Dermis blood vessel endothelial cell (primary cell): Measurements from ENCODE around the gene IGFBP5. TPM values are rescaled to one million over a fixed set of nuclear protein-coding genes. Genes with fewer than 3 reads are reported as not detected.

Experiments
- DNase-seq: peaks from one replicate; pipeline ENCODE4 v3.0.0; 2010
- total RNA-seq: library from RNA; depleted of rRNA; stranded (reverse); fragments of >200 nt; gene quantifications from 2 replicates; pipeline ENCODE4 v1.2.3, GENCODE V29; 2014

IGFBP5 gene
- total RNA-seq, 1 donor from 2014 or later = 6.1 TPM

DNA sequence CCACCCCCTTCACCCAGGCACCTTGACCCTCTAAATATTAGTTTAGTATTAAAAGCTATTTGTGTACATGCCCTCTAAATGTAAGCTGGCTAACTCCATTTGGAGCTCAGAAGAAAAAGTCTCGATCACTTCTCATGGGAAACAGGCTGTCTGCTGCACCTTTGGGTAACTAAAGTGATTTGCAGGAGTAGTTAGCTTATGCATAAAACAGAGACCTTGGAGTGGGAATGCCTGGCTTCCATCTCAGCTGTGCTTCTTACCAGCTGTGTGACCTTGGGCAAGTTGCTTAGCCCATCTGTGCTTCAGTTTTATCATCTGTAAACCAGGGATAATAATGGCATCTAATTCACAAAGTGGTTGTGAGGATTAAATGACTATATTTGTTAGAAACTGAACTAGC is 32.2 kb downstream of the IGFBP5 start:
- DNase-seq = no peak

DNA sequence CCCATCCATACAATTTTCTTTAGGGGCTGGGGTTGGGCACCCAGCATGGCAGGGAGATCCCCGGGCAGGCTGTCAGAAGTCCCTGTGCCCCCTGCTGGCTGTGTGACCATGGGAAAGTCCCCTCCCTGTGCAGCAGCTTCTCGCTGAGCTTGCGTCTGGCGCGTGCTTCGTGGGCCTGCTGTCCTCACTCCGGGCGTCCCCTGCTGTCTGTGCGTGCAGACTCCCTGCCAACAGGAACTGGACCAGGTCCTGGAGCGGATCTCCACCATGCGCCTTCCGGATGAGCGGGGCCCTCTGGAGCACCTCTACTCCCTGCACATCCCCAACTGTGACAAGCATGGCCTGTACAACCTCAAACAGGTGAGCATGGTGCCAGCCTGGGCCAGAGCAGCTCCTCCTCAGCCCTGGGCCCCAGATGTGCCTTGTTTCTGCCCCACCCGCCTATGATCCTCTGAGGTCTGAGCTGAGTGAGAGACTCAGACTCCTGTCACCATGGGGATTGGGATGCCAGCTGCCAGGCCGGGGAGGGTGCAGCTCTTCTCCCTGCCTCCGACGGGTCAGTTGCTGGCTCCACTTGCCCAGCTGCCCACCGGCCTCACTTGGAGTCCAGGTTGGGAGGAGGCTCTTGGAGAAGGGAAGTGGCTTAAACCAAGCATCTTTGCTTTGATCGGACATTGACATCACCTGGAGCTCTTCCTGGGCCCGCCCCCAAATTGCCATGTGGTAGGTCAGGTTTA is 33.5 kb downstream of the IGFBP5 start:
- DNase-seq = peak; percentile 51

DNA sequence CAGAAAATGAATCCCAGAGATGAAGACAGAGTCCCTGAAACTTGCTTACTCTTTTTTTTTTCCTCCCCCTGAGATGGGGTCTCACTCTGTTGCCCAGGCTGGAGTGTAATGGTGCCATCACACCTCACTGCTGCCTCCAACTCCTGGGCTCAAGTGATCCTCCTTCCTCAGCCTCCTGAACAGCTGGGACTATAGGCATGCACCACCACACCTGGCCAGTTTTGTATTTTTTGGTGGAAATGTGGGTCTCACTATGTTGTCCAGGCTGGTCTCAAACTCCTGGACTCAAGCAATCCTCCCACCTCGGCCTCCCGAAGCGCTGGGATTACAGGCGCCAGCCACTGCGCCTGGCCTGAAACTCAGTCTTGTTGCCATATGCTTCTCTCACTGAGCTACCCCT is 34.3 kb downstream of the IGFBP5 start:
- no peak for DNase-seq

DNA sequence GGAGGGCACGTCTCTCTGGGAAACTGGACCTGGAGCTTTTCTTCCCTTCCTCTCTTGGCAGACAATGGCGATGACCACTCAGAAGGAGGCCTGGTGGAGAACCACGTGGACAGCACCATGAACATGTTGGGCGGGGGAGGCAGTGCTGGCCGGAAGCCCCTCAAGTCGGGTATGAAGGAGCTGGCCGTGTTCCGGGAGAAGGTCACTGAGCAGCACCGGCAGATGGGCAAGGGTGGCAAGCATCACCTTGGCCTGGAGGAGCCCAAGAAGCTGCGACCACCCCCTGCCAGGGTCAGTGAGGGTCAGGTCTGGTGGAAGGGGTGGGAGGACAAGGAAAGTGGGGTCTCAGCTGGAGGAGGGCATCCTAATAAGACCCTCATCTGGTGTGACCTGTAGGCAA is 34.9 kb downstream of the IGFBP5 start:
- no peak for DNase-seq

GRCh38 chr2:216659276-216659675 is 36.1 kb downstream of the IGFBP5 start:
- no peak for DNase-seq

- no peak for DNase-seq
Measured at GRCh38 chr2:216658757-216659156, 36.6 kb downstream of the IGFBP5 start.

GRCh38 chr2:216657980-216658379 is 37.4 kb downstream of the IGFBP5 start:
- DNase-seq = no peak

DNA sequence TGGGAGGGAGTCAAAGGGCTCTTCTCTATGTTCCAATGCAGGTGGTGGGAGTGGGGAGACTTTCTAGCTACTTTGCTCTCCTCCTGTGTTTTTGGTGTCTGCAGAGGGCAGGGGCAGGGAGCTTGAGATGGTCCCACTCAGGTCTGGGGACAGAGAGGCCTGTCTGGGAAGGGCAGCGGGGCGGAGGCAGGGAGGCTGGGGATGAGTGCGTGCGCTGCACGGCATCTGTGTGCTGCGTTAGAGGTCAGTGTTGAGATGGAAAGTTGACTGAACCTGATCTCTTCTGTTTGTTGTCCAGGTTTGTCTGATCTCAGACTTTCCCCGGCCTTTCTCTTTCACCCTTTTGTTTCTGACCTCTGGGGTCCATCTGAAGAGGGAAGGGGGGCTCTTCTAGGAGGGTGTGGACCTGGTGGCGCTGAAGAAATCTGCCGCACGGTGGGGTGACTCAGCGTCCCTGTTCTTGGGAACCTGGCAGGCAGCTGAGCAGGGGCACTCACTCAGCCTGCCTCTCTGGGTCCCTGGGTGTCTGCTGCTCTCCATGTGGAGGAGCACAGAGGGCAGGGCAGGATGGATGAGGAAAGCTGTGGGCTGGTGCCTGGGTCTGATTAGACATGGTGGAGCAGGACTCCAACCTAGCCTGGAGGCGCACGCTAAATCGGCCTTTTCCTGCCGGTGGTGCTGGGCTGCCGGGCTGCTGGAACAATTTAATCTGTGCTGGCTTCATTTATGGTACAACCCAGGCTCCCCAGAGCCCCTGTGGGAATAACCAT is 38.1 kb downstream of the IGFBP5 start:
- peak; percentile 17 for DNase-seq

DNA sequence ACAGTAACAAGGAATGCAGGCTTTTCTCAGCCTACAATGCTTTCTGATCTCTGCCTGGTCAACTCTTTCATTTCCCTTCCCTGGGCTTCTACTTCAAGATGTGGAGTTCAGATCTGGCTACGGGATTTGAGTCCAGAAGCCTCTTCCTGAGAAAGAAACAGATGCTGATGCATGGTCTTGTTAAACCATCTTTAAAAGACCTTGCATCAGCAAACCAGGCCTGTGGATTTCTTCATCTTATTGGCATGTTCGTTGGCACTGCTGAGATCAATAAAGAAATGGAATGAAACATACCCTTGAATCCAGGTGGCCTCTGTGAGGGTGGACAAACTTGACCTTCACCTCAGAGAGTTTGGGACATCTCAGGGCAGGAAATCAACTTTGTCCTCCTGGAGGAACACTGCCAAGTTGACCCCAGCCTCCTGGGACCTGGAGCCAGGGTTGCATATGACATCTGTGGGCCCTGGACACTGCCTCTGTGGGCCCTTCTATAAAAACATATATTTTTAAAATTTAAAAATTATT is 40.8 kb downstream of the IGFBP5 start:
- no peak for DNase-seq

DNA sequence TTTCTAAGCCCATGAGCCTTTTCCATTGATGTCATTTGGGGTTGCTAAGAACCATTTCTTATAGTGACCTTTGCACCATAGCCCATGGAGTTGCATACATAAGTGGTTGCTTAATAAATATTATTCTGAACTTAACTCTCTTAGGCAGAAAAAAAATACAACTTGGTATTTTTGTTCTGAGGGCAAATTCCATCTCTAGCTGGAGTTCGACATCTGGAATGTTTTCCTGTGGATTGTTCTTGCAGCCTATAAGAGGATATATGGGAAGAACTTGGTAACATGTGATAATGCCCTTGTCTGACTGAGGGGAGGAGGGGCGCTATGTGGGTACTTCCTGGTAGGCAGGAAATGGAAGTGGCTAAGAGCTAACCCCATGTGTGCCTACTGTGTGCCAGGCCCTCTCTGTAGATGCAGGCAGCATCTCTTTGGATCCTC is 41.4 kb downstream of the IGFBP5 start:
- peak; percentile 63 for DNase-seq

DNA sequence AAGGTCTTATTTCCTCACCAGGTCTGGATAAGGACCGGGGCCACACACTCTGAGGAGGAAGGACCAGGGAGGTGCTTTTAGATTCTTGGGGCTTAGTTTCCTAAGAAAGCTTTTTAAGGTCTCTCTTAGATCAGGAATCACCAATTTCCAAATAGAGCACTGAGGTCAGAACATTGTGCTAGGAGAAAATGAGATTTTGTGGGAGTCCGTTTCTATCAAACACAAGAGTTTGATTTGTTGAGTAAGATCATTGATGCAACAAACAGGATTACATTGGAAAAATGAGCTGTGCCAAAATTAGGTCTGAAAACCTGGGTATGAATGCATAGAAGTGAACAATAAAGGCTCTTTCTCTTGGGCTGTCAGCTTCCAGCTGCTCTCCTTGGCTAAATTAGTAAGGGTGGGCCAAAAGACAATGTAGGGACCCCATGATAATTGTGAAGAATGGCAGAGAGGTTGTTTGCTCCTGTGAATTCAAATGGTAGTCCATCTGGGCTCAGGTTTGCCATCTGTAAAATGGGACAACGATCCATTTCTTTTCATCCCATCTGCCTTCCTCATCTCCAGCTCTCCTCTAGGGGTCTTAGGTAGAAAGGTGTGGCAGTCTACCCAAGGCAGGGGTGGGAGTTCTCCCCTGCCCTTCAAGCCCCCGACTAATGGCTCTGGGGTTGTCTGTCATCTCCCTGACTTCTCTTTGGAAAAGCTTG is 42.1 kb downstream of the IGFBP5 start:
- no peak for DNase-seq

DNA sequence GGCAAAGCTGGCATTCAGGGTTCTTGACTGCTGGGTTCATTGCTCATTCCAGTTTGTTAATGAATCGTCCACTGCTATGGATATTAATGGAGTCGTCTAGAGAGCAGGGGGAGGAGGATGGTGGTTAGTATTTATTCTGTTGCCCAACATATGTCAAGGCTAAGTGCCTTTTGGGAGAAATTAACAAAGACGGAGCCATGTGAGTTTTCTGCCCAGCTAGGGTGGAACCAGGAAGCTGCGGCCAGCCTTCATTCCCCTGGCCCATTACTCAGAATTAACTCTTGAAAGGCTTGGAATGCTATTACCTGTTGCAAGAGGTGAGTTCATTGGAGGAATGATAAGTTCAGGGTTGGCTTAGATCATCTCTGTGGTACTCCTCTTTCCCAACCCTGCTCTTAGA is 42.8 kb downstream of the IGFBP5 start:
- DNase-seq = no peak

- DNase-seq = peak; percentile 38
Measured at GRCh38 chr2:216651351-216651881, 43.9 kb downstream of the IGFBP5 start.

DNA sequence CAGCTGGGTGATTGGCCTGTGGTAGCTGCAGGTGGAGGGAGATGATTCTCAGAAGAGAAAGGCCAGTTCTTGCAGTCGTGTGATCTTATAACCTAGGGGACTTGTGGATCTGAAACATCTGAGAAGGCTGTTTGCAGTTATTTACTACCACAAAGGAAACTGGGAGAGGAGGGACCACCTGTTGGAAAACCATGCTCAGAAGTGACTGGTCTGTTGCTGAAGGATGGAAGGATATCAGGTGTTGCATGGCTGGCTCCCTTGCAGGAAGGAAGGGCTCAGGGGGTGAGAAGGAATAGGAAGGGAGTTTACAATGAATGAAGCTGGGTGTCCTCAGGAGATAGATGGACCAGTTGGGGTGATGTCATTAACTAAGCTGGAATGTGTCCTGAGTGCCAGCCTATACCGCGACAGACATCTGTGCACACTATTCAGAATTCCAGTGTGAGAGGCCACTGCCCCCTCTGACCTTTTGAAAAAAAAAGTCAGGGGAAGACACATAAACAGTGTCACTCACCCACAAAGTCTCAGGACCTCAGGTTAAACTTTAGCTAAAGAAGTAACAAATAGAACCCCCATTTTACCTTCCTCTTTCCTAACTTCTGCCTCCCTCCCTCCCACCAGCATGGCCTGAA is 44.6 kb downstream of the IGFBP5 start:
- DNase-seq = no peak

- no peak for DNase-seq
Measured at GRCh38 chr2:216649574-216649973, 45.8 kb downstream of the IGFBP5 start.

DNA sequence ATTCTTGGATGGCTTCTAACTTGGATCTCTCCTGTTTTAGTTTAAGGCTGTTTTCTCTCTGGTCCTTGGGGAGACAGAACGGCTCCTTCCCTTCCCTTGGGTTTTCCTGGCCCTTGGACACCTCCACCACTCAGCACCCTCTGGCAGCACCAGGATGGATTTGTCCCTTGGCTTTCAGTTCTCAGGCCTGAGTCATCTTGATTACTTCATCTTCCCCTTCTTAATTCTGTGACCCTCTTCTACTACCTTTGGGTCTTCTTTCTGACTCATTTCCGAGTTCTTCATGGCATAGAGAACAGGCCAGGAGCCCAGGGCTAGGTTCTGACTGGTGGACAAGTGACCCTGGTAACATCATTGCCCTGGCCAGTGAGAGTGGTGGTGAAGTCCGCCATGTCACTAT is 47.2 kb downstream of the IGFBP5 start:
- peak; percentile 36 for DNase-seq

- DNase-seq = no peak
Measured at GRCh38 chr2:216646116-216646515, 49.2 kb downstream of the IGFBP5 start.

DNA sequence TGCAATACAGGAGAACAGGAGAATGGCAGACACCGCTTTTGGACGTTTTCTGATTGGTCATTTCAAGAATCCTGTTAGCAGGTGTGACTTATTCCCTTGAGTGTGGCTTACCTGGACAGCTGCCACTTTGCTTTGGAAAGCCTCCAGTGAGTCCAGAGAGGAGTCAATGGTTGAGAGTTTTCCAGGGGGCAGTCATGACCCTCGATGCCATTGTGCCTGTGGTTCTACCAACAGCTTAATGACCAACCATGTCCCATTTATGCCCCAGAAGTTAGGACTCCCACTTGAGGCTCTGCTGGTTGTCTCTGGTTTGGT is 49.8 kb downstream of the IGFBP5 start:
- DNase-seq = no peak

- DNase-seq = peak; percentile 66
Measured at GRCh38 chr2:216644842-216645635, 50.3 kb downstream of the IGFBP5 start.

DNA sequence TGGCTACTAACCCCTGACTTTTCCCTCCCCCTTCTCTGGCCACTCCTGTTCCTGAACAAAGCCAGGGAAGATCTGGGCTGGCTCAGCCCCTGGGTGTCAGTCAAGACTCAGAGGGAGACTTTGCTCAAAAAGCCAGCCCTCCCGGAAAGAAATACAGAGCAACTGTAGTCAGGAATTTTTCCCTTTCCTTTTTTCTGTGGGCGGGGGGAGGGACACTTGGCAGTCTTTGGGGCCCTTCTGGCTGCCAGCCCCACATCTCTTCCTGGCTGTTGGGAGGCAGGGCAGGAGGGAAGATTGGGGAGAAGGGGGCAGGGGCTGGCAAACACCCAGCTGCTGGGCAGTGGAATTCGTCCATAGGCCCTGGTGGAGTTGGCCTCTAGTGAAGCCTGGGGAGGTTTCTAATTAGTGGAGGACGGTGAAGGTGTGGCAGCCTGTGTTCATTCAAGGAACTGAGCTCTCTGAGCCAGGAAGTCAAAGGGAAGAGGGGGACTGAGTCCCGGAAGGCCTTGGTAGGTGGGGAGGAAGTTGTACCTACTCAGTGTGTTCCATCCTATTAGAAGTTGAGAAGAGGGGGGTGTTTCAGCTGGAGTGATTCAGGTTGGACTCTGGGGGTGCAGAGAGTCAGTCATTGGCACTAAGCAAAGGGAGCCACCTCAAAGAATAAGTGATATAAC is 51.2 kb downstream of the IGFBP5 start:
- DNase-seq = peak; percentile 60

- DNase-seq = no peak
Measured at GRCh38 chr2:216637472-216637871, 57.9 kb downstream of the IGFBP5 start.
